B cell (primary cell): ENCODE results near the gene PPFIA1.

Experiments used
- EZH2 ChIP-seq: IDR thresholded peaks from 2 replicates; pipeline ENCODE4 v1.6.1; 2012; ENCODE audit warnings: borderline replicate concordance, low read depth, mild to moderate bottlenecking, moderate library complexity, low read length; ENCODE audit not compliant: insufficient read depth, poor library complexity, severe bottlenecking
- TF ChIP-seq, protein P1 (sequence below): fragments of 200-600 bp; IDR thresholded peaks from one replicate; pipeline ENCODE4 v1.8.0; 2022; ENCODE audit warnings: antibody characterized with exemption, mild to moderate bottlenecking

DNA sequence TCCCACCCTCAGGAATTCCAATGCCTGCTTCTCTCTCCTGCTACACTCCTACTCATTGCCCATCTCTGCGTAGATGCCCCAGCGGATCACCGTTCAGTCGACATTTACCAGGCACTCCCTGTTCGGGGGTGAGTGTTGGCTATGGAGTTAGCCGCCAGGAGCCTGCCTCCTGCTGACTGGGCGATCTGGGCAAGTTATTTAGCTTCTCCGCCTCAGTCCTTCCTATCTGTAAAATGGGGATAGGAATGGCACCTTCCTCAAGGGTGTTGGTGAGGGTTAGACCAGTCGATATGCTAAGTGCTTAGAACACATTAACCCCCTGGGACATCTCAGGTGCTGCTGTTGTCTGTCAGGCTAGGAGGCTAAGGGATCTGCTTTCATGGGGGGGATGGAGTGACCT, 36.5 kb upstream of the PPFIA1 start:
- TF ChIP-seq, protein P1, sequence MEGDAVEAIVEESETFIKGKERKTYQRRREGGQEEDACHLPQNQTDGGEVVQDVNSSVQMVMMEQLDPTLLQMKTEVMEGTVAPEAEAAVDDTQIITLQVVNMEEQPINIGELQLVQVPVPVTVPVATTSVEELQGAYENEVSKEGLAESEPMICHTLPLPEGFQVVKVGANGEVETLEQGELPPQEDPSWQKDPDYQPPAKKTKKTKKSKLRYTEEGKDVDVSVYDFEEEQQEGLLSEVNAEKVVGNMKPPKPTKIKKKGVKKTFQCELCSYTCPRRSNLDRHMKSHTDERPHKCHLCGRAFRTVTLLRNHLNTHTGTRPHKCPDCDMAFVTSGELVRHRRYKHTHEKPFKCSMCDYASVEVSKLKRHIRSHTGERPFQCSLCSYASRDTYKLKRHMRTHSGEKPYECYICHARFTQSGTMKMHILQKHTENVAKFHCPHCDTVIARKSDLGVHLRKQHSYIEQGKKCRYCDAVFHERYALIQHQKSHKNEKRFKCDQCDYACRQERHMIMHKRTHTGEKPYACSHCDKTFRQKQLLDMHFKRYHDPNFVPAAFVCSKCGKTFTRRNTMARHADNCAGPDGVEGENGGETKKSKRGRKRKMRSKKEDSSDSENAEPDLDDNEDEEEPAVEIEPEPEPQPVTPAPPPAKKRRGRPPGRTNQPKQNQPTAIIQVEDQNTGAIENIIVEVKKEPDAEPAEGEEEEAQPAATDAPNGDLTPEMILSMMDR = no peak
- no peak for TF ChIP-seq EZH2
